Endodermal cell (in vitro differentiated cells): ENCODE results near the gene MICALL1. TPM values are rescaled to one million over a fixed set of nuclear protein-coding genes. Genes with fewer than 3 reads are reported as not detected.
"Not testable (repeated sequence)": the region's sequence is repeated elsewhere in the genome, so short reads cannot be mapped to it uniquely, and the experiment has no call there.

Source experiments
- DNase-seq: peaks from one replicate; pipeline ENCODE4 v3.0.0-alpha.2; 2017
- H3K27ac ChIP-seq: 2 replicates; pipeline ENCODE4 v1.5.1; 2013; ENCODE audit warnings: mild to moderate bottlenecking, low read depth, low read length, moderate library complexity
- H3K27me3 ChIP-seq: 2 replicates; pipeline ENCODE4 v1.6.1; 2013; ENCODE audit warnings: mild to moderate bottlenecking, low read length, moderate library complexity; ENCODE audit not compliant: insufficient read depth, control insufficient read depth, poor library complexity, severe bottlenecking
- H3K36me3 ChIP-seq: 2 replicates; pipeline ENCODE4 v1.7.0; 2013; ENCODE audit warnings: mild to moderate bottlenecking, low read length, moderate library complexity; ENCODE audit not compliant: control insufficient read depth, insufficient read depth
- H3K4me1 ChIP-seq: one replicate; pipeline ENCODE4 v1.7.0; 2013; ENCODE audit warnings: low read length; ENCODE audit not compliant: control insufficient read depth, insufficient read depth
- H3K4me3 ChIP-seq: 2 replicates; pipeline ENCODE4 v1.5.1; 2013; ENCODE audit warnings: mild to moderate bottlenecking, low read length, moderate library complexity
- H3K9ac ChIP-seq: 2 replicates; pipeline ENCODE4 v1.6.1; 2013; ENCODE audit warnings: mild to moderate bottlenecking, low read length, moderate library complexity; ENCODE audit not compliant: poor library complexity, severe bottlenecking; ENCODE audit errors: extremely low read depth
- H3K9me3 ChIP-seq: 2 replicates; pipeline ENCODE4 v1.6.1; 2013; ENCODE audit warnings: mild to moderate bottlenecking, low read length, moderate library complexity; ENCODE audit not compliant: control insufficient read depth
- H3K27ac Mint-ChIP-seq: 2 replicates; pipeline ENCODE4 v1.8.0; 2020; ENCODE audit warnings: mixed read lengths
- H3K27me3 Mint-ChIP-seq: 2 replicates; pipeline ENCODE4 v1.8.0; 2021; ENCODE audit warnings: mild to moderate bottlenecking, mixed read lengths; ENCODE audit not compliant: insufficient read depth
- H3K36me3 Mint-ChIP-seq: 2 replicates; pipeline ENCODE4 v1.8.0; 2020; ENCODE audit warnings: low read depth, mixed read lengths
- H3K4me1 Mint-ChIP-seq: 2 replicates; pipeline ENCODE4 v1.8.0; 2020; ENCODE audit warnings: mixed read lengths
- H3K4me3 Mint-ChIP-seq: 2 replicates; pipeline ENCODE4 v1.8.0; 2020; ENCODE audit warnings: mild to moderate bottlenecking, moderate library complexity, mixed read lengths
- H3K9me3 Mint-ChIP-seq: 2 replicates; pipeline ENCODE4 v1.8.0; 2020; ENCODE audit warnings: mild to moderate bottlenecking, mixed read lengths
- CTCF ChIP-seq: fragments of 200-600 bp; sonication (generic); conservative IDR thresholded peaks from 2 replicates; pipeline ENCODE4 v1.5.0; 2021; ENCODE audit warnings: antibody characterized with exemption, mild to moderate bottlenecking
- WGBS, 2 experiments: methylation state at CpG; one replicate each; pipeline versions ENCODE4 v1.1.5 to v1.1.7; 2013; ENCODE audit warnings: missing lambda C conversion rate in 2 of 2, mixed read lengths in 1 of 2; ENCODE audit not compliant: insufficient coverage in 1 of 2, insufficient read length in 1 of 2; 5-methylcytosine and 5-hydroxymethylcytosine counted together
- total RNA-seq, 2 donors: library from RNA; stranded (reverse); fragmentation: NEBNext Ultra II Directional in 1 of 2; extraction: Animal tissue kit (Norgen Biotek cat#: 25700) in 1 of 2; gene quantifications; 2 replicates in 1 of 2; 3 replicates in 1 of 2; pipeline ENCODE4 v1.2.1, GENCODE V29; 2021

MICALL1 gene
- total RNA-seq, 2 donors from 2014 or later: 33.5 to 36.6 TPM

DNA sequence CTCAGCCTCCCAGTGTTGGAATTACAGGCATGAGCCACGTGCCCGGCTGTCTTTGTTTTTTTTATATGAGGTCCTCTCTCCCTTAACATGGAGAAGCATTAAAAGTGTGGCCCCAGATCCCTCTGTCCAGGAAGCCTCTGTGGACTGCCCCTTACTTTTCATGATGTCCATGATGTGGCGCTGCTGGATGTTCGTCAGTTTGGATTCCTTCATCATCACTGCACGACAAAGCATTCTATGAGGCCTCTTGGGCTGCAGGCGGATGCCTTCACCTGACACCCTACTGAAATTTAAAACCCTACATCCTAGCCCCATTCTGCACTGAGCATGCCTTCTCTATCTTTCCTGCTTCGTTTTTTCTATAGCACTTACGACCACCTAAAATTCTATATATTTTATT, 45.2 kb downstream of the MICALL1 start:
- H3K27ac ChIP-seq: no peak overlapping the region
- no peaks in the 10 kb centered on the region for H3K9me3 ChIP-seq
- Mint-ChIP-seq H3K27me3 (peaks cover 10% of the 10 kb centered on the region), H3K4me1 (peaks cover 14% of the 10 kb centered on the region), H3K36me3 (no peaks in the 10 kb centered on the region), H3K9me3 (no peaks in the 10 kb centered on the region), H3K4me3 (no peak overlapping the region), H3K27ac (peak overlapping the region; percentile 79)
- H3K27me3 ChIP-seq: peaks cover 4% of the 10 kb centered on the region
- DNase-seq: no peak
- H3K36me3 ChIP-seq: no peaks in the 10 kb centered on the region
- WGBS, 2 experiments: 67 to 79% methylated on average over 6 of the region's 8 CpGs
- H3K9ac ChIP-seq: no peak overlapping the region
- H3K4me1 ChIP-seq: no peaks in the 10 kb centered on the region
- no peak for TF ChIP-seq CTCF
- no peak overlapping the region for H3K4me3 ChIP-seq

GRCh38 chr22:37952629-37953028, 46.5 kb downstream of the MICALL1 start:
- Mint-ChIP-seq H3K27me3 (peaks cover 10% of the 10 kb centered on the region), H3K4me1 (peaks cover 14% of the 10 kb centered on the region), H3K36me3 (peaks cover 12% of the 10 kb centered on the region), H3K27ac (peak overlapping the region; percentile 96), H3K4me3 (peak overlapping the region; percentile 93)
- H3K27me3 ChIP-seq, H3K9me3 Mint-ChIP-seq, H3K4me1 ChIP-seq, H3K9ac ChIP-seq, H3K9me3 ChIP-seq, DNase-seq, H3K27ac ChIP-seq: not testable (repeated sequence)
- Histone ChIP-seq H3K4me3 (peak overlapping the region; percentile 99), H3K36me3 (peaks cover 13% of the 10 kb centered on the region)
- WGBS, 2 experiments: 20 to 23% methylated on average over 15 to 20 of the region's 20 CpGs

DNA sequence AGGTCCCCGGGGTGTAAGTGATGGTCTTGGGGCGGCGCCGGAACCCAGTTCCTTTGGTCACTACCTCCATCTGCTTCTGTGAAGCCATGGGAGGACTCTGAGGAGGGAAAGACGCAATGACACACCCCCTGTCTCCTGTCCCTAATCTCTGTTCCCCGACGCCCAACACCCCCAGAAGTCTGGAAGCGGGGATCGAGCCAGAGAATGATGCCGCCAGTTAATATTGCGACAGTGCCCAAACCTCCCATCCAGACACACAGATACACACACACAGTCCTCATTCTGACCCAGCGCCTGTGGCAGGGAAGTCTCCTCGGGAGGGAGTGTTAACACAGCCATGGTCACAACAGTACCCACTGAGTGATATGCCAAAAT, 47.0 kb downstream of the MICALL1 start:
- Histone ChIP-seq H3K4me3 (peak overlapping the region; percentile 99), H3K27me3 (peaks cover 4% of the 10 kb centered on the region), H3K4me1 (no peaks in the 10 kb centered on the region), H3K27ac (no peak overlapping the region), H3K36me3 (peaks cover 17% of the 10 kb centered on the region), H3K9me3 (no peaks in the 10 kb centered on the region), H3K9ac (peak overlapping the region; percentile 83)
- peak overlapping the region; percentile 93 for H3K4me3 Mint-ChIP-seq
- TF ChIP-seq CTCF: no peak
- H3K36me3 Mint-ChIP-seq: peaks cover 15% of the 10 kb centered on the region
- no peak for DNase-seq
- 6 to 14% methylated on average over 11 to 13 of the region's 13 CpGs for WGBS, 2 experiments
- no peaks in the 10 kb centered on the region for H3K9me3 Mint-ChIP-seq
- peaks cover 14% of the 10 kb centered on the region for H3K4me1 Mint-ChIP-seq
- peaks cover 10% of the 10 kb centered on the region for H3K27me3 Mint-ChIP-seq
- H3K27ac Mint-ChIP-seq: peak overlapping the region; percentile 96
